Measurements from ENCODE around the gene MBD3L1.

DNA sequence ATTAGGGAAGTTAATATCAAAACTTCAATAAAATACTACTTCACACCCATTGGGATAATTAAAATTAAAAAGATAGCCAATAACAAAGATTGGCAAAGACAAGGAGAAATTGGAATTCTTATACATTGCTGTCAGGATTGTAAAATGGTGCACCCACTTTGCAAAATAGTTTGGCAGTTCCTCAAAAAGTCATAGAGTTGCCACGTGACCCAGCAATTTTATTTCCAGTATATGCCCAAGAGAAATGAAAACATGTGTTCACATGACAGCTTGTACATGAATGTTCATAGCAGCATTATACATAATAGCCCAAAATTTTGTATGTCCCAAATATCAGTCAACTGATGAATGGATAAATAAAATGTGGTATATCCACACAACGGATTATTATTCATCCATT, 3.3 kb downstream of the MBD3L1 start:
- TF ChIP-seq, protein P1, sequence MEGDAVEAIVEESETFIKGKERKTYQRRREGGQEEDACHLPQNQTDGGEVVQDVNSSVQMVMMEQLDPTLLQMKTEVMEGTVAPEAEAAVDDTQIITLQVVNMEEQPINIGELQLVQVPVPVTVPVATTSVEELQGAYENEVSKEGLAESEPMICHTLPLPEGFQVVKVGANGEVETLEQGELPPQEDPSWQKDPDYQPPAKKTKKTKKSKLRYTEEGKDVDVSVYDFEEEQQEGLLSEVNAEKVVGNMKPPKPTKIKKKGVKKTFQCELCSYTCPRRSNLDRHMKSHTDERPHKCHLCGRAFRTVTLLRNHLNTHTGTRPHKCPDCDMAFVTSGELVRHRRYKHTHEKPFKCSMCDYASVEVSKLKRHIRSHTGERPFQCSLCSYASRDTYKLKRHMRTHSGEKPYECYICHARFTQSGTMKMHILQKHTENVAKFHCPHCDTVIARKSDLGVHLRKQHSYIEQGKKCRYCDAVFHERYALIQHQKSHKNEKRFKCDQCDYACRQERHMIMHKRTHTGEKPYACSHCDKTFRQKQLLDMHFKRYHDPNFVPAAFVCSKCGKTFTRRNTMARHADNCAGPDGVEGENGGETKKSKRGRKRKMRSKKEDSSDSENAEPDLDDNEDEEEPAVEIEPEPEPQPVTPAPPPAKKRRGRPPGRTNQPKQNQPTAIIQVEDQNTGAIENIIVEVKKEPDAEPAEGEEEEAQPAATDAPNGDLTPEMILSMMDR (IDR thresholded peaks at IDR 0.05) = no peak
- TF ChIP-seq POLR2A (IDR thresholded peaks at IDR 0.05) = no peak
